Fibroblast of skin of back (primary cell): ENCODE data around the gene SLC2A4. TPM values are rescaled to one million over a fixed set of nuclear protein-coding genes. Genes with fewer than 3 reads are reported as not detected.
"Not testable (repeated sequence)": the region's sequence is repeated elsewhere in the genome, so short reads cannot be mapped to it uniquely, and the experiment has no call there.

ENCODE experiments used
- DNase-seq: peaks from one replicate; pipeline ENCODE4 v3.0.0-alpha.2; 2013
- polyA plus RNA-seq, 2 experiments: library from polyadenylated mRNA; unstranded; fragments of 120-200 nt; gene quantifications; one replicate each; pipeline ENCODE4 v1.2.1, GENCODE V29; 2013; ENCODE audit not compliant: insufficient read length in 2 of 2

Gene SLC2A4
- 0.13 TPM for polyA plus RNA-seq (2013, experiment 1 of 2; ENCODE audit: insufficient read length)
- 0.24 TPM for polyA plus RNA-seq (2013, experiment 2 of 2; ENCODE audit: insufficient read length)

DNA sequence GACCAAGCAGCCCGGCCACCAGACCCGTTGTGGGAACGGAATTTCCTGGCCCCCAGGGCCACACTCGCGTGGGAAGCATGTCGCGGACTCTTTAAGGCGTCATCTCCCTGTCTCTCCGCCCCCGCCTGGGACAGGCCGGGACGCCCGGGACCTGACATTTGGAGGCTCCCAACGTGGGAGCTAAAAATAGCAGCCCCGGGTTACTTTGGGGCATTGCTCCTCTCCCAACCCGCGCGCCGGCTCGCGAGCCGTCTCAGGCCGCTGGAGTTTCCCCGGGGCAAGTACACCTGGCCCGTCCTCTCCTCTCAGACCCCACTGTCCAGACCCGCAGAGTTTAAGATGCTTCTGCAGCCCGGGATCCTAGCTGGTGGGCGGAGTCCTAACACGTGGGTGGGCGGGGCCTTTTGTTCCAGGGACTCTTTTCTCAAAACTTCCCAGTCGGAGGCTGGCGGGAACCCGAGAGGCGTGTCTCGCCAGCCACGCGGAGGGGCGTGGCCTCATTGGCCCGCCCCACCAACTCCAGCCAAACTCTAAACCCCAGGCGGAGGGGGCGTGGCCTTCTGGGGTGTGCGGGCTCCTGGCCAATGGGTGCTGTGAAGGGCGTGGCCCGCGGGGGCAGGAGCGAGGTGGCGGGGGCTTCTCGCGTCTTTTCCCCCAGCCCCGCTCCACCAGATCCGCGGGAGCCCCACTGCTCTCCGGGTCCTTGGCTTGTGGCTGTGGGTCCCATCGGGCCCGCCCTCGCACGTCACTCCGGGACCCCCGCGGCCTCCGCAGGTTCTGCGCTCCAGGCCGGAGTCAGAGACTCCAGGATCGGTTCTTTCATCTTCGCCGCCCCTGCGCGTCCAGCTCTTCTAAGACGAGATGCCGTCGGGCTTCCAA lies at the start of gene SLC2A4:
Gene SLC2A4, plus strand, starts transcription at position 645 of the 879 bp plus-strand sequence. Its CDS starts 217 bp downstream, at position 862.
- peak; percentile 93 for DNase-seq

GRCh38 chr17:7232114-7232513 lies 49.4 kb upstream of the SLC2A4 start:
- no peak for DNase-seq

DNA sequence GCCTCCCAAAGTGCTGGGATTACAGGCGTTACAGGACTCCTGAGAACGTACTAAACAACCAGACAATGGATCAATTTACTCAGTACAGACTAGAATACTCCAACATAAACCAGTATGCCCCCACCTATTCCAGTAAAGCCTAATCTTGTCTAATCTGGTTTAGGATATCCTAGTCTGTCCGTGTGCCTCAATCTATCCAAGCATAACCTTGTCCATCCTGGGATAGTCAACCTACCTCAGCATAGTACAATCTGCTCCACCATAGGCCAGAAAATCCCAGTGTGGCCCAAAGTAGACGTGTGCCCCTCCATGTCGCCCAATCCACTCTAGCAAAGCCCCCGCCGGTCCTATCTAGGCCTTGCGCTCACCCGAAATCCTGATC lies 47.8 kb upstream of the SLC2A4 start:
- DNase-seq, result peak; percentile 46

GRCh38 chr17:7234083-7234951 lies 47.2 kb upstream of the SLC2A4 start, which contains the start of gene DVL2:
DVL2 (minus strand) TSS chr17:7234517; CDS start chr17:7234262, 255 bp downstream.
- DNase-seq, result peak; percentile 93

DNA sequence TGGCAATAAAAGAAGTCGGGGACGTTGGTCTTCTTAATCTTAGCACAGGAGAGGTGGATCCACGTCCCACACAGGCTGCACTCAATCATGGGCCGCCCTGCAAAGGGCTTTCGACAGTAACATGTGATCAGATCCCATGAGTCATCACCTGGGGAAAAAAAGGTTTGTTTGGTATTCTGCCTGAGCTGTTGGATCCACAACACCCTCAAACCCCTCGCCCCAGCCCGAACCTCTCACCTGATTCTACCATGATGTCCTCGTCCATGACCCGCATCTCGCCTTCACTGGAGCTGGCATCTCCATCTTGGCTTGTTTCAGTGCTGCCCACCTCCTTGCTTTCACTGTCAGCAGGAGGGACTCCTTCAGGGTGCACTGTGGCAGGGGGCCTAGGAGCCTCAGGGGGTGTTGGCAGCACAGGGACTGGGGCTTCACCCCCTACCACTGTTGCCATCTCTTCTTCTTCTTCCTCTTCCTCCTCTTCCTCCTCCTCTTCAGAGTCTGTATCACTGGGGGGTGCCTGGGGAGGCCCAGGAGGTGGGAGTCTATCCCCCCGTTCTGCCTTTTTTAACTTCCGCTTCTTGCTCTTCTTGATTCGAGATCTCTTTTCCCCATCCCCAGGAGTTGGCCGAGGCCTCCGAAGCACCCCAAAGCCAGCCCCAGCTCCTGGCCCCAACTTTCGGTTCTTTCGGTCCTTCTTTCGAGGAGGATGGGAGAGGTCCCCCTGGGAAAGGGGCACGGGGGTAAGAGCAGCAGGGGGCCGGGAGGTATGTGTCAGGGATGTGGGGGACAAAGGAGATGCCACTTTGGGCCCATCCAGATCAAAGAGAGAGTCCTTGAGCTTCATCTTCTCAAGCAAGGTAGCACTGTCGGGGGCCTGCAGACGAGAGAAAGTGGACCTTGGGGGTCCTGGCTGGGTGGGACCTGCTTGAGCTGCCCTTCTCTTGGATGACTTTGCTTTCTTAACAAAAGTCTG lies 45.5 kb upstream of the SLC2A4 start:
- DNase-seq, result no peak

DNA sequence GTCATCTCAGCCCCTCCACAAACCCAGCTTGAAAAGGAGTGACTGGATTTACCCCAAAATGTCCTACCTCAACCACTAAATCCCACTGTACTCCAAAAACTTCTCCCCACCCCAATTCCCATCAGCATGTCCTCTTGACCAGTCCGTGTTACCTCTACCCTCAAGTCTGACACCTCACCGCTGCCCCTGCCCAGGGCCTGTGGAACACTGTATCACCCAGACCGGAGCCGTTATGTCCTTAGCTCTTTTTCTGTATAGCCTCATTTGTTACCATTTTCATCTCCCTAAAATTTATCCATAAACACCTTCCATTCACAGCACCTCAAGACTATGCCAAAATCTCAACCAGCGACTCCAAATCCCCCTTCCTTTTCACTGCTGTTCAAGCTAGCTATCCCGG lies 44.7 kb upstream of the SLC2A4 start:
- no peak for DNase-seq

DNA sequence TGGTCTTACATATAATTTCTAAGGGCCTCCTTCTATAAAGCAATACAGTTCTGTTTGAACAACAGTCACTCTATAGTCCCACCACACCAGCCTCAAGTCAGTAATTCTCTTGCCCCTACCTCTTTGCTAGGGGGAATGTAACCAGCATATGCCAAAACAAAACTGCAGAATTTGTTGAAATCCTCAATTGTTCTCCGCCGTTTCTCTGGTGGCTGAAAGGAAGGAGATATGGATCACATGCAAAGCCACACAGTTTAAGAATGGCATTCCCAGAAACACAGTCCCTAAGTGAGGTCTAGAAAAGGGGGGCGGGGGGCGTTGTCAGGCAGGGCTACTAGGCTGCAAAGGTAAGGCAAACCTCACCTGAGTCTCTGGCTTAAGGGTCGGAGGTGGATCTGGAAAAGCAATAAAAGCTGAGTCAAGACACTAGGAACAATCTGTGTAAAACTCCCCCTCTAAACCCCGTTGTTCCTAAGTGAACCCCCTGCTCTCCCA lies 44.2 kb upstream of the SLC2A4 start:
- no peak for DNase-seq

DNA sequence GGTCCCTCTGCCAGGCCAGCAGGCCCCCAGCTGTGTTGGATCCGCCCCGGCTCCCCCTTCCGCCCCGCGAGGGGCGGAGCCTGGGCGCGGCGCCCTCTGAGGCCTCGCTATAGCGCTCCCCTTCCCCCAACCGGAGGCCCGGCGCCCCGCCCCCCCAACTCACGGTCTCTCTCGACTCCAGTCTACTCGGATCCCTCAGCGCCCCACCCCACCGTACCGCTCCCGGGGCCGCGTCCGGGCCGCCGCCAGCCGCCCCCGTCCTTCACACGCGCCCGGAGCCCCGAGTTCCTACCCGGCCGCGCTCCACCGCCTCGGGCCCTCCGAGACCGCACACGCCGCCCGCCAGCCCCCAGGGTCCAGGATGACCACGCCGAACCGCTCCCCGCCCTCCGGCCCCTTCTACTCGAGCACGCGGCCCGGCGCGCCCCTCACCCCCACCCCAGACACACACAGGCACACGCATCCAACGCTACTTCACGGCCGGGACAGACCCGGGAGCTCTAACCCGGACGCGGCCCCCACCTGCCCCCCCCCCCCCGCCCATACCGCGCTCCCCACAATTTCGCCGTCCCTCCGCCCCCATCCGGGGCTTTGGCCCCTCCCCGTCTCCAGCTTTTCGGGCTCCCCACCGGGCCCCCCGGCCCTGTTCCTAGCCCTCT lies 43.6 kb upstream of the SLC2A4 start:
- DNase-seq, result peak; percentile 76

DNA sequence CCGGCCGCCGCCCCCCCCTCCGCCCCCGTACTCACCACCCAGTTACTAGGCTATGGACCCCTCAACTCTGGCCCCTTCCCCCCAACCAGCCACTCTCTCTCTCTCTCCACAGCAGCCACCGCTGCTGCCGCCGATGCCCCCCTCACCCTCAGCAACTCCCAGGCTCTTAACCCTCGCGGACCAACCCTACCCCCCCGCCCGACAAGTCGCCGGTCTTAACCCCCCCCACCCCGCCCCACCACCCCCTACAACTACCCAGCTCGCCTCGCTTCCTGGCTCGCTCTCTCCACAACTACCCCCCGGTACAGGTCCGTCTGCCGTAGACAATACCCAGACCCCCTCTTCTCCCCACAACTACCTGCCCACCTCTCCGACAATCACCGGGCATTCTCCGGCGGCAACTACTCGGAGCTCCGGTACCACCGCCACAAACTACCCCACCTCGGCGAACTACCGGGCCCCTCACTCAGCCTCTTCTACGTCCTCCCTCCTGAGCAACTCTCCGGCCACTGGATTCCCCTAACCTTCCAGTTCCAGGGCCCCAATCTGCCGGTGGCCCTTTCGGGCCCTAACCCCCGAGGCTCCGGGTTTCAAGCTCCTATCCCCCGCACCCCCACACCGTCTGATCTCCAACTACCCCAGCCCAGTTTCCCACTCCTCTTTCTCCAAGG lies 43.0 kb upstream of the SLC2A4 start:
- peak; percentile 35 for DNase-seq

DNA sequence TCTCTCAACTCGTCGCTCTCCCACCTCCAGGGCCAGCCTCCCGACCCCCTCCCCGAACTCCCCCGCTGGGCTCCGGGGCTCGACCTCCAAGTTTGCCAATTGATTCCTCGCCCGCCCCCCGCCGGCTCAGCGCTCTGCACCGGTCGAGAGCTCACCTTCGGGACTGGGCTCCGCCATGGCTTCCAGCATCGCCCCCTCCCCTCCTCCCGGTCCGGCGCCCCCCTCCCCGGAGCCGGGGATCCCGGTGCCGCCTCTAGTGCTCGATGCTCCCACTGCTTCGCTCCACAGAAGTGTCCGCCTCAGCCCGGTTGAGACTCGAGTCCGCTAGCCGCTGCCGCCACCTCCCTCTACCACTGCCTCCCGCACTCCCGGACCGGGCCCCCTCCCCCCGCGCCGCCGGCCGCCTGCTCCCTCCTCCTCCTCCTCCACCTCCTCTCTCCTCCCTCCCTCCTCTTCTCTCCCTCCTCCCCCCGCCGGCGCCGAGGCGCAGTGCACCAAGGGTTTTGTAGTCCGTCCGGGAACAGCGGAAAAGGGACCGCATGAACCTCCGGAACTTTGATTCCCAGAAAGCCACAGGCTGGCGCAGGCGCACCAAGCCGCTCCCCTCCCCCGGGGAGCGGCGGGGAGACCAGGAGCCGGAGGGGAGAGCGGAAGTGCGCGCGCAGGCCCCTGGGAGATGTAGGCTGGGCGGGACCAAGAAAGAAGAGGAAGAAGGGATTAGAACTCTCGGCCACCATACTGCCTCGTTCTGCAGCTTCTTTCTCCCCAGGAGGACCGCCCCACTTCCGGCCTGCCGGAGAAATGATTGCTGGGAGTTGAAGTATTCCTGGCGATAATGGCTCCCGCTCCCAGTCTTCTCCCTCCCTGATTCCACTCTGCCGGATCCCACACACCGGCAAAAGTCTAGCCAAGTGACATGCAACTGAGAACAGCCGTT lies 42.2 kb upstream of the SLC2A4 start, which contains the start of gene PHF23:
Gene PHF23, minus strand, starts transcription at position 367 of the 937 bp plus-strand sequence. Its CDS starts 178 bp downstream, at position 189.
- DNase-seq, result peak; percentile 100

DNA sequence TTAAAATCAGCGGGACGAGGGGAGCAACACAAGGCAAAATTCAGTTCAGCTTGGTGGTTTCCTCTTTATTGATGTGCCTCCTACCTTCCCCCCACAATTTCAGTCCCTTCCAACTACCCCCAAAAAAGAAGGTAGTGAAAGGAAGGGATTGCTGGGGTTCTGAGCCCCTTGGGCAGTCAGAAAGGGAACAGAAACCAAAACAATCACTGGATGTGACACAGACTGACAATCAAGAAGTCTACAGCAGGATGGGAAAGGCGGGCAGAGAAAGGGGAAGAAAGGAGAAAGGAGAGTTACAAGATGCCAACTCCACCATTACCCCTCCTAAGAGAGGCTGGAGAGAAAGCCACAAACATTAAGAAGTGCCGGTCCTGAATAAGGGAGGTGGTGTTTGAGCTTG lies 41.1 kb upstream of the SLC2A4 start:
- no peak for DNase-seq

- DNase-seq, result no peak
These were observed 40.3 kb upstream of the SLC2A4 start for GRCh38 chr17:7241090-7241733.

GRCh38 chr17:7241783-7242716 lies 39.5 kb upstream of the SLC2A4 start, which contains the start of gene GABARAP:
GABARAP (minus strand) TSS chr17:7242449; CDS start chr17:7242330, 119 bp downstream.
- DNase-seq, result peak; percentile 90

DNA sequence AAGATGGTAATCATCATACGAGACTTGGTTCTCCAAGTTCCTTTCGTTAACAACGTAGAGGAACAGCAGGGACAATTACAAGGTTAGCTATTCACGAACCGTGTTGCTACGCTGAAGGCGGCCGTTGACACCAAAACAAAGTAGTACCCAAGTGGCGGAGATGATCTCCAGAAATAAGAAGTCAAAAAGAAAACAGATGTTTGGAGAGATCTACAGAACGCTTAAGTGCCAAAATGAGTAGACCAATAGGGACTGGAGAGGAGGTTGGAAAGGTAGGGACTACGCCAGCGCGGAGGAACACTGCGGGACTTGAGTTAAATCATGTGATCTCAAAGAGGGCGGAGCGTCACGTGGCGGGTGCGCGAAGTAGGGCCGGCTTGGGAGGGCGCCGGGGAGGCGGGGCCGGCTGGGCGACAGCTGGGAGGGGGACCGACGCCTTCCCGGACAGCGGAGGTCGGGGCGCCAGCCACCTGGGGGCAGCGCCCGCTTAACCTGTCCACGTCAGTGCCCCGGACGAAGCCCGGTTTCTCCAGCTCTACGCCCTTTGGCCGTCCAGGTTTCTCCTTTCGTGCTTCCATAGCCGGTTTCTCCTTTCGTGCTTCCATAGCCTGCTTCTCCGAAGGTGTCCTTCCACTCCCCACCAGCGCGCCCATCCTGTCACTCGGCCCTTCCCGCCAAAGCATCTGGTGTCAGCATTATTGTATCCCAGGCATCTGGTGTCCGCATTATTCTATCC lies 38.6 kb upstream of the SLC2A4 start:
- peak; percentile 95 for DNase-seq

- DNase-seq, result no peak
These were observed 38.1 kb upstream of the SLC2A4 start for GRCh38 chr17:7243453-7243729.

DNA sequence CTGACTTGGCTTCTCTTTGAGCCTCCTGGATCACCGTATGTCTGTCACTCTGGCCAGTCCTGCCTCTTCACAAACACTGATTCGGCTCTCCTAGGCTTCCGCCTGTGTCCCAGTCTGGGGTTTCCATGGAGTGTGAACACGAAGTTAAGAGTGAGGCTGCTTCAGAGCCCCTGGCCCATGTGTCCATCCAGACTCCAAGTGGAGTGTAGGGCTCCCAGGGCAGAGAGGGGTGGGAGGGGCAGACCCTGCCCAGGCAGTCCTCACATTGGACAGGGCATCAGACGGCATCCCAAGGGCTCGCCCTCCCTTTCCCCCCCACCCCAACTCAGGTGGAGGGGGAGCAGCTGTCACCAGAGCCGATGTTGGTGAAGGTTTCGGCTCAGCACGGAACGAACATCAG lies 37.7 kb upstream of the SLC2A4 start:
- DNase-seq, result not testable (repeated sequence)

GRCh38 chr17:7246779-7247178 lies 34.7 kb upstream of the SLC2A4 start:
- DNase-seq, result no peak
